ENCODE results near the gene DPH5. TPM values are rescaled to one million over a fixed set of nuclear protein-coding genes. Genes with fewer than 3 reads are reported as not detected.

Gene DPH5
- total RNA-seq, 1 experiment from 2014 or later = 76.8 TPM

- intact Hi-C loops (cut with micrococcal nuclease) = no loop called here
- H3K27me3 Mint-ChIP-seq (ENCODE audit: insufficient read depth, unreplicated experiment) = no peaks in the 10 kb centered on the region
- H3K36me3 Mint-ChIP-seq (ENCODE audit: insufficient read depth, unreplicated experiment) = peaks cover 6% of the 10 kb centered on the region
- no peak for DNase-seq (ENCODE audit: unreplicated experiment)
- H3K4me1 Mint-ChIP-seq (ENCODE audit: insufficient read depth, unreplicated experiment) = peaks cover 6% of the 10 kb centered on the region
- POLR2A ChIA-PET = interaction anchor here (1.1 kb wide), 1 partner anchor 9 kb away, joined by 3 read pairs; no protein-coding TSS in a partner anchor
- no peak overlapping the region for H3K4me3 Mint-ChIP-seq (ENCODE audit: unreplicated experiment)
- no peak overlapping the region for H3K27ac Mint-ChIP-seq (ENCODE audit: low read depth, unreplicated experiment)
- H3K9me3 Mint-ChIP-seq (ENCODE audit: unreplicated experiment) = no peaks in the 10 kb centered on the region
- TF ChIP-seq, protein P1, sequence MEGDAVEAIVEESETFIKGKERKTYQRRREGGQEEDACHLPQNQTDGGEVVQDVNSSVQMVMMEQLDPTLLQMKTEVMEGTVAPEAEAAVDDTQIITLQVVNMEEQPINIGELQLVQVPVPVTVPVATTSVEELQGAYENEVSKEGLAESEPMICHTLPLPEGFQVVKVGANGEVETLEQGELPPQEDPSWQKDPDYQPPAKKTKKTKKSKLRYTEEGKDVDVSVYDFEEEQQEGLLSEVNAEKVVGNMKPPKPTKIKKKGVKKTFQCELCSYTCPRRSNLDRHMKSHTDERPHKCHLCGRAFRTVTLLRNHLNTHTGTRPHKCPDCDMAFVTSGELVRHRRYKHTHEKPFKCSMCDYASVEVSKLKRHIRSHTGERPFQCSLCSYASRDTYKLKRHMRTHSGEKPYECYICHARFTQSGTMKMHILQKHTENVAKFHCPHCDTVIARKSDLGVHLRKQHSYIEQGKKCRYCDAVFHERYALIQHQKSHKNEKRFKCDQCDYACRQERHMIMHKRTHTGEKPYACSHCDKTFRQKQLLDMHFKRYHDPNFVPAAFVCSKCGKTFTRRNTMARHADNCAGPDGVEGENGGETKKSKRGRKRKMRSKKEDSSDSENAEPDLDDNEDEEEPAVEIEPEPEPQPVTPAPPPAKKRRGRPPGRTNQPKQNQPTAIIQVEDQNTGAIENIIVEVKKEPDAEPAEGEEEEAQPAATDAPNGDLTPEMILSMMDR (IDR thresholded peaks at IDR 0.05; ENCODE audit: unreplicated experiment) = no peak
- CTCF ChIA-PET = interaction anchor here (0.7 kb wide), 1 partner anchor 27 kb away, joined by 3 read pairs; no protein-coding TSS in a partner anchor
- BruUV-seq (replicated peaks) = no TSS peak
Observed at GRCh38 chr1:101064697-101065096, 39.1 kb upstream of the DPH5 start.

GRCh38 chr1:101060992-101061391 lies 35.4 kb upstream of the DPH5 start:
- no TSS peak for BruUV-seq (replicated peaks)
- H3K4me1 Mint-ChIP-seq (ENCODE audit: insufficient read depth, unreplicated experiment) = peaks cover 8% of the 10 kb centered on the region
- intact Hi-C loops (cut with micrococcal nuclease) = no loop called here
- TF ChIP-seq, protein P1 (IDR thresholded peaks at IDR 0.05; ENCODE audit: unreplicated experiment) = no peak
- H3K9me3 Mint-ChIP-seq (ENCODE audit: unreplicated experiment) = no peaks in the 10 kb centered on the region
- CTCF ChIA-PET = no interaction called here
- H3K27ac Mint-ChIP-seq (ENCODE audit: low read depth, unreplicated experiment) = no peak overlapping the region
- no peaks in the 10 kb centered on the region for H3K36me3 Mint-ChIP-seq (ENCODE audit: insufficient read depth, unreplicated experiment)
- POLR2A ChIA-PET = interaction anchor here (0.6 to 0.7 kb wide), 2 partner anchors 10 to 438 kb away, joined by 3 read pairs; no protein-coding TSS in a partner anchor
- no peak for DNase-seq (ENCODE audit: unreplicated experiment)
- no peak overlapping the region for H3K4me3 Mint-ChIP-seq (ENCODE audit: unreplicated experiment)
- H3K27me3 Mint-ChIP-seq (ENCODE audit: insufficient read depth, unreplicated experiment) = no peaks in the 10 kb centered on the region

DNA sequence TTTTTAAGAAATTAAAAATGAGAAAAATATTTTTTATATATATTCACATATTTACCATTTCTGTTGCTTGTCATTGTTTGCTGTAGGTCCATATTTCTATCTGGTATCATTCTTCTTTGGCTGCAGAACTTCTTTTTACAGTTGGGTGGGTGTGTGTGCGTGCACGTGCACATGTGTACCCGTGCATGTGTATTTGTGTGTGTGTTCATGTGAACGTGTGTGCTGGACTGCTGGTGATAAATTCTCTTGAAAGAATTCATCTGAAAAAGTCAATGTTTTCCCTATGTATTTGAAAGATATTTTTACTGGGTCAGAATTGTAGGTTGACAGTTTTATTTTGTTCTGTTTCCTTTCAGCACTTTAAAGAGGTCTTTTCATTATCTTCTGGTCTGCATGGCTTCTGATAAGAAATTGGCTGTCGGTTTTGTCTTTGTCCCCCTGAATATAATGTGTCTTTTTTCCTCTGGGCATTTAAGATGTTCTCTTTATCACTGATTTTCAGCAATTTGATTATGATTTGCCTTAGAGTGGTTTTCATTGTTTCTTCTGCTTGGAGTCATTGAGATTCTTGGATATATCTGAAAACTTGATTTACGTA lies 34.5 kb upstream of the DPH5 start:
- BruUV-seq (replicated peaks) = no TSS peak
- Mint-ChIP-seq H3K4me3 (ENCODE audit: unreplicated experiment) (no peak overlapping the region), H3K27ac (ENCODE audit: low read depth, unreplicated experiment) (no peak overlapping the region), H3K9me3 (ENCODE audit: unreplicated experiment) (no peaks in the 10 kb centered on the region), H3K36me3 (ENCODE audit: insufficient read depth, unreplicated experiment) (no peaks in the 10 kb centered on the region), H3K4me1 (ENCODE audit: insufficient read depth, unreplicated experiment) (peaks cover 15% of the 10 kb centered on the region), H3K27me3 (ENCODE audit: insufficient read depth, unreplicated experiment) (no peaks in the 10 kb centered on the region)
- DNase-seq (ENCODE audit: unreplicated experiment) = no peak
- TF ChIP-seq, protein P1 (IDR thresholded peaks at IDR 0.05; ENCODE audit: unreplicated experiment) = no peak
- ChIA-PET POLR2A (interaction anchor here (0.7 kb wide), 1 partner anchor 9 kb away, joined by 3 read pairs; no protein-coding TSS in a partner anchor), CTCF (no interaction called here)
- intact Hi-C loops (cut with micrococcal nuclease) = no loop called here

- Mint-ChIP-seq H3K4me3 (ENCODE audit: unreplicated experiment) (no peak overlapping the region), H3K9me3 (ENCODE audit: unreplicated experiment) (no peaks in the 10 kb centered on the region), H3K36me3 (ENCODE audit: insufficient read depth, unreplicated experiment) (peaks cover 8% of the 10 kb centered on the region), H3K27ac (ENCODE audit: low read depth, unreplicated experiment) (no peak overlapping the region), H3K27me3 (ENCODE audit: insufficient read depth, unreplicated experiment) (no peaks in the 10 kb centered on the region), H3K4me1 (ENCODE audit: insufficient read depth, unreplicated experiment) (peaks cover 9% of the 10 kb centered on the region)
- ChIA-PET POLR2A (no interaction called here), CTCF (no interaction called here)
- intact Hi-C loops (cut with micrococcal nuclease) = no loop called here
- TF ChIP-seq, protein P1 (IDR thresholded peaks at IDR 0.05; ENCODE audit: unreplicated experiment) = no peak
- DNase-seq (ENCODE audit: unreplicated experiment) = no peak
- no TSS peak for BruUV-seq (replicated peaks)
Observed at GRCh38 chr1:101055623-101056022, 30.0 kb upstream of the DPH5 start.

Data from MCF 10A (cell line).